ENCODE data around the gene CDK11B.
"Not testable (repeated sequence)": the region's sequence is repeated elsewhere in the genome, so short reads cannot be mapped to it uniquely, and the experiment has no call there.

Gene CDK11B

DNA sequence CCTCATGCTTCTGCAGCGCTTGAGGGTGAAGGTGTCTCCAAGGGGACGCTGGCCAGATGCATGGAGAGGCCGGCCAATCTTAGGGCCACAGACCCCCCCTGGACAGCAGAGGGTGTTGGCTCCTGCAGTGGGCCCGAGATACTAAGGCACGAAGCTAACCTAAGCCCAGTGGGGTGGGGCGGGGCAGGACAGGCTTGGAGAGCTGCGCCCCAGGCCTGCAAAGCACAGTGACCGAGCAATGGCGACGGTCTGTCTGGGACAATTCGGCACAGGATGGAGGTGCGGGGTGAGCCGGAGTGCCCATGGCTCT lies 60.1 kb downstream of the CDK11B start:
- no peak for DNase-seq (ENCODE audit: low read depth)
- no peak for TF ChIP-seq CTCF (IDR thresholded peaks at IDR 0.05; ENCODE audit: control insufficient read depth, extremely low read depth, insufficient read depth)
- no peak overlapping the region for H3K4me3 ChIP-seq (ENCODE audit: low read depth, low read length)

- no peak overlapping the region for H3K4me3 ChIP-seq (ENCODE audit: low read depth, low read length)
- DNase-seq (ENCODE audit: low read depth): no peak
- TF ChIP-seq CTCF (IDR thresholded peaks at IDR 0.05; ENCODE audit: control insufficient read depth, extremely low read depth, insufficient read depth): no peak
Measured at GRCh38 chr1:1598051-1598719, 60.6 kb downstream of the CDK11B start.

DNA sequence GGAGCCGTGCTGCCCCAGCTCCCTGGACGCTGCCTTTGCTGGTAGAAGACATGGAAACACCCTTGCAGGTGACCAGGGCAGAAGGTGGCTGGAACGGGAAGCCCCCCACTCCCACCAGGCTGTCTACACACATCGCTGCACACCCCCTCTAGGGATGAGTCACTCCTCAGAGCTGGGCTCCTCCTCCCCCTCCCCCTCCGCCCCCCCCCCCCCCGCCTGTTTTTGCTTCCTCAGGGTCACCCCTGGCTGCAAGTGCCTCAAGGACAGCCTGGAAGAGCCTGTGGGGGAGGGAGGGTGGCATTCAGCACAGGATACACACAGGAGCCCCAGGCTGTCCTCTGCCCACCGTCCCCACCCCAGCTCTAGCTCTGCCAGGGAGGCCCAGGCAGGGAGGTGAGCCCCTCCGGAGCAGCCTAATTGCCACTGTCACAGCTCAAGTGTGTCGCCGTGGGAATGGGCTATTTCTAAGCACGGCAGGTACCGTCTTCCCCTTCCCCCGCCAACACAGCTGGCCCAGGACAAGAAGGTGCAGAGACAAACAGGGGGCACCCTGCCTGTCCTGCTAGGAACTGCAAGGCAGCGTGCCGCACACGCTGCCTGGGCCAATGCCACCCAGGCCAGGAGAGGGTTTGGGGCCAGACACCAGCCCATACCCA lies 61.4 kb downstream of the CDK11B start:
- no peak for DNase-seq (ENCODE audit: low read depth)
- H3K4me3 ChIP-seq (ENCODE audit: low read depth, low read length): no peak overlapping the region

GRCh38 chr1:1596493-1597274 lies 62.1 kb downstream of the CDK11B start:
- DNase-seq (ENCODE audit: low read depth): no peak
- TF ChIP-seq CTCF (IDR thresholded peaks at IDR 0.05; ENCODE audit: control insufficient read depth, extremely low read depth, insufficient read depth): no peak
- H3K4me3 ChIP-seq (ENCODE audit: low read depth, low read length): no peak overlapping the region

More for the DNA sequence above, 61.4 kb downstream of the CDK11B start:
- TF ChIP-seq CTCF (IDR thresholded peaks at IDR 0.05; ENCODE audit: control insufficient read depth, extremely low read depth, insufficient read depth): peak; percentile 20; the same call in 1 of the 2 replicates

GRCh38 chr1:1595341-1595740 lies 63.5 kb downstream of the CDK11B start:
- DNase-seq (ENCODE audit: low read depth); H3K4me3 ChIP-seq (ENCODE audit: low read depth, low read length): not testable (repeated sequence)

DNA sequence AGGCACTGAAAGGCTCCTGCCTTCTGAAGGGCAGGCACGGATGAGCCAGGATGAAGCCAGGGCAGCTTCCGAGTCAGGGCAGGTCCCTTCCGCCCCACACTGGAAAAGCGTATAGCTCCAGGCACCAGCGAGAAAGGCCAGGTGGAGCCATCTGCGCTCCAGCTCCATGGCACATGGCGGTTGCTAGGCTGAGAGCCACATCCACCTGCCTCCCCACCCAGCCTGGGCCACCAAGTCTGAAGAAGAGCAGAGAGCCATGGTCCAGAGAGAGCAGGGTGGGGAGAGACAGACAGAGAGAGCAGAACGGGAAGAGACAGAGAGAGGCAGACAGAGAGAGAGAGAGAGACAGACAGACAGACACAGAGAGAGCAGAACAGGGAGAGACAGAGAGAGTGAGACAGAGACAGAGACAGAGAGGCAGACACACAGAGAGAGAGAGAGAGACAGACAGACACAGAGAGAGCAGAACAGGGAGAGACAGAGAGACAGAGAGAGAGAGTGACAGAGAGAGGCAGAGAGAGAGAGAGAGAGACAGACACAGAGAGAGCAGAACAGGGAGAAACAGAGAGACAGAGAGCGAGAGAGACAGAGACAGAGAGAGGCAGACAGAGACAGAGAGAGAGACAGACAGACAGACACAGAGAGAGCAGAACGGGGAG lies 64.1 kb downstream of the CDK11B start:
- H3K4me3 ChIP-seq (ENCODE audit: low read depth, low read length): no peak overlapping the region
- DNase-seq (ENCODE audit: low read depth): no peak
- TF ChIP-seq CTCF (IDR thresholded peaks at IDR 0.05; ENCODE audit: control insufficient read depth, extremely low read depth, insufficient read depth): no peak
